Endothelial cell of umbilical vein (primary cell): ENCODE results near the gene CCDC61. TPM values are rescaled to one million over a fixed set of nuclear protein-coding genes. Genes with fewer than 3 reads are reported as not detected.

Source experiments
- BruUV-seq: library from RNA; stranded (reverse); fragments of 400-500 nt; replicated peaks from 2 replicates; lab custom pipeline; 2021; lab: Mats Ljungman, UMichigan
- CTCF ChIA-PET: fragments of 300-600, 350-600 bp; sonication (Branson Sonifier 250); formaldehyde crosslinking; loops from one replicate; lab custom pipeline; 2021; ENCODE audit warnings: antibody characterized with exemption, inconsistent platforms; lab: Charles Lee
- POLR2A ChIA-PET: fragments of 300-600, 350-600 bp; sonication (Branson Sonifier 250); formaldehyde crosslinking; loops from one replicate; lab custom pipeline; 2021; ENCODE audit warnings: antibody characterized with exemption, inconsistent platforms; lab: Charles Lee
- DNase-seq: peaks from one replicate; pipeline ENCODE4 v3.0.0-alpha.2; 2011; ENCODE audit warnings: low read depth, low spot score
- FAIRE-seq: peaks from 2 replicates; lab custom pipeline; 2011; peaks lifted over from hg19 to GRCh38; lab: Jason Lieb, UNC
- H2AFZ ChIP-seq: 2 replicates; pipeline ENCODE4 v1.6.0; 2012; ENCODE audit warnings: low read depth, low read length, control low read depth, inconsistent platforms
- H3K27ac ChIP-seq: 2 replicates; pipeline ENCODE4 v1.5.1; 2011; ENCODE audit warnings: low read depth, mild to moderate bottlenecking, control low read depth, low read length, moderate library complexity; ENCODE audit not compliant: insufficient read depth
- H3K27me3 ChIP-seq, 2 experiments: 2 replicates each; pipeline versions ENCODE4 v1.6.0 to v1.6.1; 2011; ENCODE audit warnings: low read length in 2 of 2, mixed read lengths in 1 of 2; ENCODE audit not compliant: control insufficient read depth in 2 of 2, insufficient read depth in 2 of 2
- H3K36me3 ChIP-seq, 2 experiments: 2 replicates in 1 of 2; 3 replicates in 1 of 2; pipeline ENCODE4 v1.5.1; 2011; ENCODE audit warnings: low read length in 2 of 2, mild to moderate bottlenecking in 1 of 2, moderate library complexity in 1 of 2; ENCODE audit not compliant: control insufficient read depth in 2 of 2, insufficient read depth in 2 of 2; ENCODE audit errors: extremely low read depth in 1 of 2
- H3K4me1 ChIP-seq: 3 replicates; pipeline ENCODE4 v1.5.1; 2011; ENCODE audit warnings: mild to moderate bottlenecking, low read length; ENCODE audit not compliant: control insufficient read depth, insufficient read depth; ENCODE audit errors: extremely low read depth
- H3K4me2 ChIP-seq: 2 replicates; pipeline ENCODE4 v1.6.1; 2011; ENCODE audit warnings: low read length, control low read depth, mixed read lengths; ENCODE audit not compliant: insufficient read depth
- H3K4me3 ChIP-seq, 3 experiments: fragments of 200-600 bp in 1 of 3; sonication (generic), shearing (Covaris generic) in 1 of 3; replicated peaks in 1 of 3; 2 replicates each; pipeline ENCODE4 v1.5.1; 2011 to 2016; ENCODE audit warnings: control low read depth in 3 of 3, low read length in 3 of 3, mild to moderate bottlenecking in 2 of 3, inconsistent platforms in 1 of 3, low read depth in 1 of 3, moderate library complexity in 1 of 3; ENCODE audit not compliant: insufficient read depth in 1 of 3
- H3K79me2 ChIP-seq: 2 replicates; pipeline ENCODE4 v1.6.0; 2012; ENCODE audit warnings: low read length, inconsistent platforms; ENCODE audit not compliant: control insufficient read depth, insufficient read depth
- H3K9ac ChIP-seq: replicated peaks from 2 replicates; pipeline ENCODE3; 2011; ENCODE audit warnings: low read length, control low read depth; ENCODE audit not compliant: insufficient read depth; ENCODE audit errors: extremely low read depth
- H3K9me1 ChIP-seq: replicated peaks from 3 replicates; pipeline ENCODE4 v1.6.0; 2011; ENCODE audit warnings: mild to moderate bottlenecking, low read length; ENCODE audit not compliant: control insufficient read depth, insufficient read depth; ENCODE audit errors: extremely low read depth
- H3K9me3 ChIP-seq: replicated peaks from 2 replicates; pipeline ENCODE4 v1.5.1; 2012; ENCODE audit warnings: low read length, inconsistent platforms; ENCODE audit not compliant: control insufficient read depth, insufficient read depth
- H4K20me1 ChIP-seq: replicated peaks from 2 replicates; pipeline ENCODE3; 2011; ENCODE audit warnings: mild to moderate bottlenecking, low read length; ENCODE audit not compliant: control insufficient read depth, insufficient read depth; ENCODE audit errors: extremely low read depth
- CTCF ChIP-seq, 2 donors: IDR thresholded peaks; 1 replicate in 1 of 2; 2 replicates in 1 of 2; pipeline ENCODE4 v1.5.1; 2011; ENCODE audit warnings: low read length in 2 of 2, mild to moderate bottlenecking in 2 of 2, moderate library complexity in 2 of 2, control low read depth in 1 of 2, inconsistent platforms in 1 of 2, low read depth in 1 of 2; ENCODE audit not compliant: insufficient read depth in 1 of 2; ENCODE audit errors: extremely low read depth in 1 of 2
- EZH2 ChIP-seq: IDR thresholded peaks from 2 replicates; pipeline ENCODE4 v1.6.1; 2012; ENCODE audit warnings: borderline replicate concordance, low read depth, mild to moderate bottlenecking, moderate library complexity, low read length, inconsistent platforms; ENCODE audit not compliant: severe bottlenecking
- FOS ChIP-seq: IDR thresholded peaks from 2 replicates; pipeline ENCODE4 v1.6.1; 2011; ENCODE audit warnings: mild to moderate bottlenecking, low read length, moderate library complexity, borderline replicate concordance; ENCODE audit not compliant: insufficient read depth
- GATA2 ChIP-seq: IDR thresholded peaks from 2 replicates; pipeline ENCODE4 v1.7.0; 2011; ENCODE audit warnings: low read depth, mild to moderate bottlenecking, moderate library complexity, mixed read lengths, low read length; ENCODE audit not compliant: insufficient read length, insufficient read depth
- JUN ChIP-seq: IDR thresholded peaks from 2 replicates; pipeline ENCODE4 v1.6.1; 2011; ENCODE audit warnings: borderline replicate concordance, low read depth; ENCODE audit not compliant: insufficient read length, insufficient read depth
- MAX ChIP-seq: IDR thresholded peaks from 2 replicates; pipeline ENCODE4 v1.6.1; 2011; ENCODE audit not compliant: insufficient read depth, insufficient read length
- MYC ChIP-seq: IDR thresholded peaks from one replicate; pipeline ENCODE4 v1.6.1; 2011; ENCODE audit warnings: mild to moderate bottlenecking, low read depth, low read length
- POLR2A ChIP-seq: IDR thresholded peaks from 2 replicates; pipeline ENCODE4 v1.6.1; 2012; ENCODE audit warnings: low read depth, mild to moderate bottlenecking, control low read depth, low read length
- POLR2AphosphoS5 ChIP-seq: IDR thresholded peaks from 2 replicates; pipeline ENCODE4 v1.6.1; 2012; ENCODE audit warnings: low read depth, mild to moderate bottlenecking, control low read depth, low read length, moderate library complexity; ENCODE audit not compliant: insufficient read depth
- dilution Hi-C: fragments of 300-500 bp; cut with MboI; formaldehyde crosslinking; loops from one replicate; pipeline ENCODE4 v1.15.0; 2019; ENCODE audit warnings: low sequenced_read_pairs; ENCODE audit not compliant: extremely low pct_ligation_motif_present
- intact Hi-C: fragments of 100-400 bp; cut with micrococcal nuclease; formaldehyde crosslinking; loops from one replicate; pipeline ENCODE4 v1.10.0; 2022
- polyA plus RNA-seq, 4 experiments: library from polyadenylated mRNA; depleted of rRNA in 3 of 4; stranded (reverse) in 3 of 4; unstranded in 1 of 4; fragments of >200 nt; gene quantifications; 2 replicates each; pipeline versions ENCODE4 v1.2.1 to v1.2.3, GENCODE V29; 2011 to 2012; ENCODE audit warnings: missing spikeins in 1 of 4
- total RNA-seq: library from RNA; stranded (reverse); gene quantifications from 2 replicates; pipeline ENCODE4 v1.2.3, GENCODE V29; 2021

Gene CCDC61
- total and polyA plus RNA-seq, 2 donors (not counting 3 experiments of a cell fraction or from before 2014, with no cell fraction given): 10.3 to 20.1 TPM

- no peaks in the 10 kb centered on the region for H3K9me3 ChIP-seq
- no peaks in the 10 kb centered on the region for H3K79me2 ChIP-seq
- peaks cover 13 to 43% of the 10 kb centered on the region in 2 experiments for H3K27me3 ChIP-seq
- no TSS peak for BruUV-seq
- DNase-seq (no peak), FAIRE-seq (no peak)
- no peak overlapping the region for H3K4me3 ChIP-seq
- H3K4me2 ChIP-seq: no peak overlapping the region
- CTCF ChIA-PET: interaction anchor here (2.2 kb wide), 1 partner anchor 28 kb away, joined by 11 read pairs; no protein-coding TSS in a partner anchor
- H3K4me1 ChIP-seq: no peaks in the 10 kb centered on the region
- H3K9me1 ChIP-seq: no peaks in the 10 kb centered on the region
- intact Hi-C loops: no loop called here
- H3K9ac ChIP-seq: no peak overlapping the region
- no peaks in the 10 kb centered on the region for H4K20me1 ChIP-seq
- POLR2A ChIA-PET: no interaction called here
- dilution Hi-C loops: no loop called here
- TF ChIP-seq POLR2AphosphoS5: no peak
- no peak for TF ChIP-seq CTCF (IDR thresholded peaks at IDR 0.05; ENCODE audit: extremely low read depth in 1 of 2, insufficient read depth in 1 of 2, low read depth in 1 of 2, low read length in 2 of 2)
- no peak for TF ChIP-seq POLR2A
- no peak for TF ChIP-seq JUN
- no peak overlapping the region for H3K27ac ChIP-seq
- H3K36me3 ChIP-seq: no peaks in the 10 kb centered on the region
- no peak overlapping the region for H2AFZ ChIP-seq
Measured at GRCh38 chr19:46056536-46056935, 61.3 kb downstream of the CCDC61 start.

GRCh38 chr19:46058778-46059177 is 63.5 kb downstream of the CCDC61 start:
- CTCF ChIA-PET: interaction anchor here (1.1 to 2.9 kb wide), 4 partner anchors 18 to 30 kb away, joined by 3 to 13 read pairs (median 8); no protein-coding TSS in a partner anchor
- Histone ChIP-seq H3K9me1 (no peaks in the 10 kb centered on the region), H3K27ac (no peak overlapping the region), H3K9me3 (no peaks in the 10 kb centered on the region), H3K4me2 (no peak overlapping the region), H3K9ac (no peak overlapping the region), H3K4me1 (no peaks in the 10 kb centered on the region), H3K36me3 (no peaks in the 10 kb centered on the region), H3K4me3 (no peak overlapping the region), H4K20me1 (no peaks in the 10 kb centered on the region), H3K27me3 (peaks cover 20 to 49% of the 10 kb centered on the region in 2 experiments), H2AFZ (no peak overlapping the region), H3K79me2 (no peaks in the 10 kb centered on the region)
- no peak for DNase-seq
- TF ChIP-seq FOS (no peak), EZH2 (no peak), MAX (no peak), GATA2 (no peak), JUN (no peak), CTCF (IDR thresholded peaks at IDR 0.05; ENCODE audit: extremely low read depth in 1 of 2, insufficient read depth in 1 of 2, low read depth in 1 of 2, low read length in 2 of 2) (no peak), POLR2AphosphoS5 (no peak), MYC (no peak), POLR2A (no peak)
- dilution Hi-C loops: no loop called here
- no TSS peak for BruUV-seq
- FAIRE-seq: no peak
- POLR2A ChIA-PET: no interaction called here
- intact Hi-C loops: no loop called here
